Thoracic aorta endothelial cell (primary cell): ENCODE measurements around the gene NCR1. TPM values are rescaled to one million over a fixed set of nuclear protein-coding genes. Genes with fewer than 3 reads are reported as not detected.

ENCODE experiments used
- small RNA-seq: library from RNA; depleted of rRNA; stranded (forward); fragments of <200 nt; gene quantifications from one replicate; pipeline ENCODE3, GENCODE V24; 2012
- total RNA-seq: library from RNA; depleted of rRNA; stranded (reverse); fragments of >200 nt; gene quantifications from 2 replicates; pipeline ENCODE4 v1.2.3, GENCODE V29; 2012

Gene NCR1
- not detected in 2 replicates for total RNA-seq

DNA sequence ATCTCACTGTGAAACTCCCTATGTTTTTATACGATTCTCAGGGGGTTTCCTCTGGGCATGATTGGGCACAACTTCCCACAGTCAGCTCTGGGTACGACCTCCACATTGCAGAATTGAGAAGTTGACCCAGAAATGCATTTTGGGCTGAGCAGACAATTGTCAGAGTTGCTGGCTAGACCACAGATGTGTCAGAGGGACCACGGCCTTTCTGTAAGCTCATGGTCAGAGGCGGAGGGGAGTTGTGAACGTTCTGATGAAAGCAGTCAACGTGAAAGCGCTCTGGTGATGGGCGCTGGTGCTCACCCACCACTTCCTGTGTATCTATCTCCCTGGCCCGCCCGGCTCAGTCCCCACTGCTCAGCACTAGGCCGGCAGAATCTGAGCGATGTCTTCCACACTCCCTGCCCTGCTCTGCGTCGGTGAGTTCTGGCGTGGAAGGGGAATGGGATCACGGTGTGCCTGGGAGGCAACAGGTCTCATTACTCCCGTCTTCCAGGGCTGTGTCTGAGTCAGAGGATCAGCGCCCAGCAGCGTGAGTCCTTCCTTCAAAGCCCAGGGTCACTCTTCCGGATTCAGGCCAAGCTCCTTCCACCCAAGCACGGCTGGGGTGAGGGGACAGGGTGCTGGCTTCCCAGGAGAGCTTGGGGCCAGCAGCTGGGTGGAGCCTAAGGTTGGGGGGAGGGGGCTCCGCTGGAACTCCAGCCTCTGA, at the start of gene NCR1:
TSS of gene NCR1 (plus strand) at position 346 of the 709 bp plus-strand sequence. CDS start at position 386, 40 bp downstream.

GRCh38 chr19:54873990-54874389, 32.0 kb upstream of the NCR1 start, which contains the start of gene FCAR:
TSS of gene FCAR (plus strand) at chr19:54874235. CDS start at chr19:54874290, 55 bp downstream.

DNA sequence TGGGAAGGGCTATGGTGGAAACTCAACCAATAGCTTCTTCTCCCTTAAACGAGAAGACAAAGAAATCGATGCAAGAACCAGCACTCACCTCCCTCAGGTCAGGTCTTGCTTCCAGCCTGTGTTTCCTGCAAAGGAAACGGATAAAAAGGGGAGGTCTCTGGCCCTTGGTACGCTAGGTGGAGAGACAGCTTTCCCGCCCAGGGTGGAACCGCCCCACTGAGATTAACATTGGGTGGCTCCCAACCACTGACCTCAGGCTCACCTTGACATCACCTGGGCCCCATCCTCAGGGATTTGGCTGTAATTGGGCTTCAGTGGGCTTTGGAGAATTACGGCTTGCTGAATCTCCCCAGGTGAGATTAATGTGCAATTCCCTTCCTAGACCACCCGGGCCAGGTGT, 41.4 kb downstream of the NCR1 start, which contains the start of gene NLRP7:
TSS of gene NLRP7 (minus strand) at position 150 of the 400 bp plus-strand sequence.

Small RNA genes lying within 50 kb of the gene (small RNA-seq; reads per million reads assigned to genes)
- gene AC011476.8: not detected
- 0.28 reads per million for gene RNU6-222P

Other genes starting within 250 kb of the NCR1 start
- gene LILRB4, start 243.2 kb upstream of the NCR1 start, total RNA-seq: not detected in 2 replicates
- not detected in 2 replicates for gene KIR3DL3, start 181.7 kb upstream of the NCR1 start, total RNA-seq
- not detected in 2 replicates for gene KIR2DL3, start 167.6 kb upstream of the NCR1 start, total RNA-seq
- not detected in 2 replicates for gene KIR2DL1, start 136.4 kb upstream of the NCR1 start, total RNA-seq
- gene KIR2DL4, start 102.5 kb upstream of the NCR1 start, total RNA-seq: not detected in 2 replicates
- not detected in 2 replicates for gene KIR3DL1, start 89.7 kb upstream of the NCR1 start, total RNA-seq
- gene KIR2DS4, start 73.5 kb upstream of the NCR1 start, total RNA-seq: not detected in 2 replicates
- not detected in 2 replicates for gene KIR3DL2, start 55.7 kb upstream of the NCR1 start, total RNA-seq
- not detected in 2 replicates for gene FCAR, start 31.9 kb upstream of the NCR1 start, total RNA-seq
- gene NLRP7, start 41.4 kb downstream of the NCR1 start, total RNA-seq: under 0.01 TPM in 1 of 2 replicates, not detected in the other
- 0.66 and 0.93 TPM in 2 replicates for gene NLRP2, start 60.2 kb downstream of the NCR1 start, total RNA-seq
- gene GP6, start 132.1 kb downstream of the NCR1 start, total RNA-seq: not detected in 2 replicates
- gene RDH13, start 157.0 kb downstream of the NCR1 start, total RNA-seq: 8.1 and 11.7 TPM in 2 replicates
- gene EPS8L1, start 169.7 kb downstream of the NCR1 start, total RNA-seq: 6.3 and 10.5 TPM in 2 replicates
- 56.1 and 64.4 TPM in 2 replicates for gene PPP1R12C, start 211.5 kb downstream of the NCR1 start, total RNA-seq
- gene TNNT1, start 243.1 kb downstream of the NCR1 start, total RNA-seq: 1.0 and 2.9 TPM in 2 replicates